GM18867 (cell line): ENCODE measurements around the gene NELFE.
"Not testable (repeated sequence)": the region's sequence is repeated elsewhere in the genome, so short reads cannot be mapped to it uniquely, and the experiment has no call there.

Experiments
- ATAC-seq: cut with Tn5 transposase; IDR thresholded peaks from one replicate; pipeline ENCODE4 v1.9.1; 2021; ENCODE audit warnings: mild to moderate bottlenecking, moderate library complexity; ENCODE audit not compliant: unreplicated experiment

Gene NELFE

GRCh38 chr6:31919624-31920303 is 39.0 kb downstream of the NELFE start:
- ATAC-seq = no peak

- ATAC-seq = no peak
Measured at GRCh38 chr6:31918069-31918720, 40.6 kb downstream of the NELFE start.

- ATAC-seq = no peak
Measured at GRCh38 chr6:31915756-31916155, 43.0 kb downstream of the NELFE start.

- no peak for ATAC-seq
Measured at GRCh38 chr6:31915351-31915750, 43.4 kb downstream of the NELFE start.

- no peak for ATAC-seq
Measured at GRCh38 chr6:31911826-31912585, 46.8 kb downstream of the NELFE start.

GRCh38 chr6:31909298-31909697 is 49.5 kb downstream of the NELFE start:
- ATAC-seq = not testable (repeated sequence)

GRCh38 chr6:31908791-31909190 is 50.0 kb downstream of the NELFE start:
- peak; percentile 83 for ATAC-seq

GRCh38 chr6:31908255-31908654 is 50.5 kb downstream of the NELFE start:
- not testable (repeated sequence) for ATAC-seq

GRCh38 chr6:31907158-31907813 is 51.5 kb downstream of the NELFE start:
- no peak for ATAC-seq

GRCh38 chr6:31906727-31907126 is 52.0 kb downstream of the NELFE start:
- ATAC-seq = not testable (repeated sequence)

GRCh38 chr6:31906122-31906521 is 52.6 kb downstream of the NELFE start:
- ATAC-seq = no peak

GRCh38 chr6:31905041-31905440 is 53.7 kb downstream of the NELFE start:
- ATAC-seq = no peak

- no peak for ATAC-seq
Measured at GRCh38 chr6:31903957-31904356, 54.8 kb downstream of the NELFE start.
